Choroid plexus epithelial cell (primary cell): ENCODE data around the gene ADCY9.

Source experiments
- DNase-seq: peaks from one replicate; pipeline ENCODE4 v3.0.0-alpha.2; 2010; ENCODE audit warnings: low read depth
- H3K4me3 ChIP-seq: 2 replicates; pipeline ENCODE4 v1.5.1; 2011; ENCODE audit warnings: low read depth, mild to moderate bottlenecking, control low read depth, low read length, moderate library complexity
- CTCF ChIP-seq: conservative IDR thresholded peaks from 2 replicates; pipeline ENCODE4 v1.5.1; 2011; ENCODE audit warnings: low read depth, mild to moderate bottlenecking, control low read depth, inconsistent platforms, low read length, moderate library complexity

ADCY9 gene

GRCh38 chr16:4093495-4094126 lies 22.6 kb downstream of the ADCY9 start:
- H3K4me3 ChIP-seq: no peak overlapping the region

DNA sequence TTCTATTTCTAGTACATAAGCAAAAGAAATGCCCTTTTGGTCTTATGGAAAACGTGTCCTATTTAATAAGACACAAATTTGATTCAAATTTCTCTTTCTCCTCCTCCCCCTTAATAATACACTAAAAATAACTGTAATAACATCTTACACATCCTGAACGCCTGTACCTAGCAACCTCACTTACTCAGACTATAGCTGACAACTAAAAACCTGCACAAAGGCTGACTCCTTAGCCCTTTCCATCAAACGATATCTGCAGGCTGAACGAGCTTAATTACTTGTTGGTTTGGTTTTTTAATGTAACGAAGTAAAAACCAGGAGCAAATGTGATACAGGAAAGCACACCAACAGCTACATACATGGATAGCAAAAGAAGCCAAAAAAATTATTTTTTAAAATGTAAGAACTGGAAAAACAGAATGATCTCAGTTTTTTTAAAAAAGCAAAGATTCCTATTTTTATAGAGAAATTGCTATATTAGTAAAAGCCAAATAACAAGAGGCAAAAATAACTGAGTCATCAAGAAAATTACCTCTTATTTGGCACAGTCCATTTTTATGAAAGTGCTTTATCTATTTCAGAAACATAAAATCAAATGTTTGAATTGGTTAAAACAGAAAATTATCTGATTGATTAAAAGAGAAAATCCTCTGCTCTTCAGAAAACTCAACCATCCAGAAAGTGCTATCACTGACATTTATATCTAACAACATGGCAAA lies 23.5 kb downstream of the ADCY9 start:
- DNase-seq: no peak
- no peak for TF ChIP-seq CTCF

More at GRCh38 chr16:4093495-4094126, 22.6 kb downstream of the ADCY9 start:
- no peak for TF ChIP-seq CTCF
- peak; percentile 23 for DNase-seq

DNA sequence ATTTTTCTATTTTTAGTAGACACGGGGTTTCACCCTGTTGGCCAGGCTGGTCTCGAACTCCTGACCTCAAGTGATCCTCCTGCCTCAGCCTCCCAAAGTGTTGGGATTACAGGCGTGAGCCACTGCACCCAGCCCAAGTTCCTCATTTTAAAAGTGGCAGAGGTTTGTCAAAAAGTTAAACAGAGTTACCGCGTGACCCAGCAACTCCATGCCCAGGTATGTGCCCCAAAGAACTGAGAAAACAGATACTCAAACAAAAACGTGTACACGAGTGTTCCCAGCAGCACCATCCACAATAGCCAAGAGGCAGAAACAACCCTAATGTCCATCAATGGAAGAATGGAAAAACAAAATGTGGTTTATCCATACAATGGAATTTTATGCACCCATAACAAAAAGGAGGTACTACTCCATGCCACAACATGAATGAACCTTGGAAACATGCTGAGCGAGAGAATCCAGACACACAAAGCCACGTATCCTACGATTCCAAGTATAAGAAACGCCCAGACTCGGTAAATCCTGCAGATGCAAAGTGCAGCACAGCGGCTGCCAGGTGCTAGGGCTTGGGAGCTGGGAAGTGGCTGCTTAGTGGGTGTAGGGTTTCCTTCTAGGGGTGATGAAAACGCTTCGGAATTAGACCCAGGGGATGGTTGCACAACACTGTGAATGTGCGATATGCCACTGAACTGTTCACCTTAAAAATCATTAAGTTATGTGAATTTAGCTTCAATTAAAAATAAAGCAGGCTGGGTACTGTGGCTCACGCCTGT lies 24.8 kb downstream of the ADCY9 start:
- TF ChIP-seq CTCF: no peak
- H3K4me3 ChIP-seq: no peak overlapping the region
- no peak for DNase-seq

More for the DNA sequence above, 23.5 kb downstream of the ADCY9 start:
- no peak overlapping the region for H3K4me3 ChIP-seq

GRCh38 chr16:4090351-4090851 lies 25.8 kb downstream of the ADCY9 start:
- TF ChIP-seq CTCF: no peak
- no peak for DNase-seq

DNA sequence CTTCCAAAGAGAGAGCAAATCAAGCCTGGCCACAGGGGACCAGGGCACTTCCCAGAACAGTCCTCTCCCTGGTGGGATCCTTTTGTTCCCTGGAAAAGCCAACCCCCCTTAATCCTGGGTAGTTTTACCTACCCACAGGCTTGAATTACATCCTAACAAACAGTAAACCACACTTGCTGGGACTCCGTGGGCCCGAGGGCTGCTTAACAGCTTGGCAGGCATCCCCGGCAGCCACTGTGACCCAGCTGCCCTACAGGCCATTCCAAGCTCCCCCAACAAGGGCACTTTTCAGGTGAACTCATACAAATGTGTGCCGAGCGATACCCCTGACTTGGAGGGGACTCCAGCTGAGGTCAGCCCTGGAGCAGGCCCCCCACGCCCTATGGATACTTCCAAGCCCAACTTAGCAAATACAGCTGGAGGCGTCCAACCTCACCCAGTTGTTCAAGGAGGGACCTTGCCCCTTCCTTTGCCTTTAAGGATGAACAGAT lies 26.4 kb downstream of the ADCY9 start:
- H3K4me3 ChIP-seq: no peak overlapping the region
- no peak for TF ChIP-seq CTCF
- DNase-seq: no peak

More at GRCh38 chr16:4090351-4090851, 25.8 kb downstream of the ADCY9 start:
- peak overlapping the region; percentile 26 for H3K4me3 ChIP-seq

DNA sequence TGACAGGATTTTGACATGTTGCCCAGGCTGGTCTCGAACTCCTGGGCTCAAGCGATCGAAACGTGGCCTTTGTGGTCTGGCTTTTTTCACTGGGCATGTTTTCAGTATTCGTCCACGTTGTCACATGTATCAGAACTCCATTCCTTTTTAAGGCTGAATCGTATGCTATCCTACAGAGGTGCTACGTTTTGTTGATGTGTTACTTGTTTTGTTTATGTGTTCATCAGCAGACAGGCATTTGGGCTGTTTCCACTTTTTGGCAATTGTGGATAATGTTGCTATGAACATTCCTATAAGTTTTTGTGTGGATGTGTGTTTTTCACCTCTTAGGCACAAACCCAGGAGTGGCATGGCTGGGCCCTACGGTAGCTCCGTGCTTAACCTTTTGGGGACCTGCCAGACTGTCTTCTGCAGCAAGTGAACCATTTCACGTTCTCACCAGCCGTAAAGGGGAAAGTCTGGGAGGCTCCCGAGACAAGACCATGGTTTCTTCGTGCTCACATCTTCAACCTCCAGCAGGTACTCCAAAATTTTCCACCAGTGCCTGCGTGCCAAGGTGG lies 26.9 kb downstream of the ADCY9 start:
- no peak for DNase-seq
- no peak for TF ChIP-seq CTCF
- H3K4me3 ChIP-seq: no peak overlapping the region
